Measurements from ENCODE around the gene SRPK1. TPM values are rescaled to one million over a fixed set of nuclear protein-coding genes. Genes with fewer than 3 reads are reported as not detected.

SRPK1 gene
- total and polyA plus RNA-seq, 2 of the 13 experiments (the other 11 are each of a cell fraction or from before 2014, with no cell fraction given) = 56.4 to 142 TPM

DNA sequence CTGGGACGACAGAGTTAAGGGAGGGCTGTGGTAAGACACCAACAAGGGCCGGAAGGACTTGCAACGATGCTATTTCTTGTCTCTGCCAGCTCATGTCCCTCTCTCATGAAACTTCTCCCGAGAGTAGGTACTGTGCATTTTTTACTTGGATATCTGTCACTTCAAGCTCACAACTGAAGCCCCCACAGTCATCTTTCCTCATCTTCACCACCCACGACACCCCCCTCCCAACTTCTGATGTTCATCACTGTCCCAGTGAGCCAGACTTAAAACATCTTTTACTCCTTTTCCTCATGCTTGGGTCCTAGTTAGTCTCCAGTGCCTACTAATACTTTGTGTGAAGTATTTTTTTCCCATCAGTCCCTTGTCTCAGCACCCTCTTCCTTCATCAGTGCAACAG is 34.6 kb upstream of the SRPK1 start:
- Histone ChIP-seq H3K9ac (ENCODE audit: insufficient read depth, low read depth, low read length) (no peak overlapping the region), H3K79me2 (ENCODE audit: insufficient read depth, low read length) (no peaks in the 10 kb centered on the region), H3K4me1 (ENCODE audit: insufficient read depth, low read length) (peaks cover 18% of the 10 kb centered on the region), H3K4me2 (ENCODE audit: low read depth, low read length) (no peak overlapping the region), H2AFZ (ENCODE audit: low read length) (no peak overlapping the region), H3K36me3 (replicated peaks in 1 of 2; ENCODE audit: control insufficient read depth in 1 of 2, insufficient read depth in 2 of 2, low read length in 2 of 2) (no peaks in the 10 kb centered on the region), H4K20me1 (ENCODE audit: insufficient read depth, low read length) (no peaks in the 10 kb centered on the region), H3K4me3 (replicated peaks in 1 of 3; ENCODE audit: insufficient read depth in 1 of 3, low read depth in 2 of 3, low read length in 3 of 3) (no peak overlapping the region), H3K27ac (ENCODE audit: extremely low read length, insufficient read depth, low read length) (no peak overlapping the region), H3K27me3 (ENCODE audit: control insufficient read depth in 1 of 2, insufficient read depth in 2 of 2, low read length in 2 of 2) (no peaks in the 10 kb centered on the region), H3K9me3 (ENCODE audit: low read length) (no peaks in the 10 kb centered on the region)
- in situ Hi-C loops (cut with HindIII; ENCODE audit: extremely low pct_ligation_motif_present, low pct_unique_long_range_greater_than_20kb) = no loop called here
- DNase-seq (ENCODE audit: low spot score) = no peak
- BruUV-seq (replicated peaks) = no TSS peak
- POLR2A ChIA-PET = no interaction called here
- TF ChIP-seq MED13 (CRISPR knock-in tag; IDR thresholded peaks at IDR 0.05) (no peak), MATR3 (CRISPR knock-in tag; IDR thresholded peaks at IDR 0.05) (no peak), CEBPB (IDR thresholded peaks at IDR 0.05; ENCODE audit: borderline replicate concordance, low read depth, low read length) (no peak), ZNF674 (CRISPR knock-in tag; IDR thresholded peaks at IDR 0.05; ENCODE audit: low read depth) (no peak), ZNF558 (CRISPR knock-in tag; IDR thresholded peaks at IDR 0.05; ENCODE audit: borderline replicate concordance) (no peak), ZNF878 (CRISPR knock-in tag; IDR thresholded peaks at IDR 0.05) (no peak), ZSCAN20 (CRISPR knock-in tag; IDR thresholded peaks at IDR 0.05; ENCODE audit: borderline replicate concordance) (no peak), HNRNPLL (IDR thresholded peaks at IDR 0.05; ENCODE audit: low read depth, low read length, poor library complexity, severe bottlenecking) (no peak), AGO2 (optimal IDR thresholded peaks at IDR 0.05; ENCODE audit: low read depth, low read length) (no peak), NR2F1 (CRISPR knock-in tag; IDR thresholded peaks at IDR 0.05) (no peak), CHD4 (IDR thresholded peaks at IDR 0.05; ENCODE audit: borderline replicate concordance, low read length) (no peak), MYNN (CRISPR knock-in tag; IDR thresholded peaks at IDR 0.05; ENCODE audit: low read depth) (no peak)
- TF ChIP-seq, protein P1, sequence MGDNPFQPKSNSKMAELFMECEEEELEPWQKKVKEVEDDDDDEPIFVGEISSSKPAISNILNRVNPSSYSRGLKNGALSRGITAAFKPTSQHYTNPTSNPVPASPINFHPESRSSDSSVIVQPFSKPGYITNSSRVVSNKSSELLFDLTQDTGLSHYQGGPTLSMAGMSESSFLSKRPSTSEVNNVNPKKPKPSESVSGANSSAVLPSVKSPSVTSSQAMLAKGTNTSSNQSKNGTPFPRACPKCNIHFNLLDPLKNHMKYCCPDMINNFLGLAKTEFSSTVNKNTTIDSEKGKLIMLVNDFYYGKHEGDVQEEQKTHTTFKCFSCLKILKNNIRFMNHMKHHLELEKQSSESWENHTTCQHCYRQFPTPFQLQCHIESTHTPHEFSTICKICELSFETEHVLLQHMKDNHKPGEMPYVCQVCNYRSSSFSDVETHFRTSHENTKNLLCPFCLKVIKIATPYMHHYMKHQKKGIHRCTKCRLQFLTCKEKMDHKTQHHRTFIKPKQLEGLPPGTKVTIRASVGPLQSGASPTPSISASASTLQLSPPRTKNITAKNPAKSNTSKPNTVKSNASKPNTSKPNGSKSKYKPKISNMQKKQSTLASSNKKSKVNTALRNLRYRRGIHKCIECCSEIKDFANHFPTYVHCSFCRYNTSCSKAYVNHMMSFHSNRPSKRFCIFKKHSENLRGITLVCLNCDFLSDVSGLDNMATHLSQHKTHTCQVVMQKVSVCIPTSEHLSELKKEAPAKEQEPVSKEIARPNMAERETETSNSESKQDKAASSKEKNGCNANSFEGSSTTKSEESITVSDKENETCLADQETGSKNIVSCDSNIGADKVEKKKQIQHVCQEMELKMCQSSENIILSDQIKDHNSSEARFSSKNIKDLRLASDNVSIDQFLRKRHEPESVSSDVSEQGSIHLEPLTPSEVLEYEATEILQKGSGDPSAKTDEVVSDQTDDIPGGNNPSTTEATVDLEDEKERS (CRISPR knock-in tag; IDR thresholded peaks at IDR 0.05) = no peak
- TF ChIP-seq, protein P2, sequence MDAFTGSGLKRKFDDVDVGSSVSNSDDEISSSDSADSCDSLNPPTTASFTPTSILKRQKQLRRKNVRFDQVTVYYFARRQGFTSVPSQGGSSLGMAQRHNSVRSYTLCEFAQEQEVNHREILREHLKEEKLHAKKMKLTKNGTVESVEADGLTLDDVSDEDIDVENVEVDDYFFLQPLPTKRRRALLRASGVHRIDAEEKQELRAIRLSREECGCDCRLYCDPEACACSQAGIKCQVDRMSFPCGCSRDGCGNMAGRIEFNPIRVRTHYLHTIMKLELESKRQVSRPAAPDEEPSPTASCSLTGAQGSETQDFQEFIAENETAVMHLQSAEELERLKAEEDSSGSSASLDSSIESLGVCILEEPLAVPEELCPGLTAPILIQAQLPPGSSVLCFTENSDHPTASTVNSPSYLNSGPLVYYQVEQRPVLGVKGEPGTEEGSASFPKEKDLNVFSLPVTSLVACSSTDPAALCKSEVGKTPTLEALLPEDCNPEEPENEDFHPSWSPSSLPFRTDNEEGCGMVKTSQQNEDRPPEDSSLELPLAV (CRISPR knock-in tag; conservative IDR thresholded peaks at IDR 0.05; ENCODE audit: low read depth) = no peak
- WGBS (ENCODE audit: low lambda C conversion rate) = 52% methylated on average over 5 of the region's 5 CpGs
- CTCF ChIA-PET (ENCODE audit: low intra/inter-chr PET ratio, low total read pairs) = interaction anchor here (0.5 kb wide), 1 partner anchor 102 kb away, joined by 3 read pairs; no protein-coding TSS in a partner anchor
- ATAC-seq = no peak
- intact Hi-C loops (cut with micrococcal nuclease; ENCODE audit: unreplicated experiment) = no loop called here
- FAIRE-seq = no peak

Measured in HepG2 (cell line).